Measurements from ENCODE around the gene CRYBB3. TPM values are rescaled to one million over a fixed set of nuclear protein-coding genes. Genes with fewer than 3 reads are reported as not detected.

CRYBB3 gene
- total and polyA plus RNA-seq, 10 of the 15 experiments (the other 5 are each of a cell fraction or from before 2014, with no cell fraction given): 0.26 TPM; not detected in 9

- no peak for TF ChIP-seq NKRF (conservative IDR thresholded peaks at IDR 0.05)
- no peak for TF ChIP-seq TAF1 (IDR thresholded peaks at IDR 0.05; ENCODE audit: borderline replicate concordance, low read depth, low read length)
- TF ChIP-seq BACH1 (IDR thresholded peaks at IDR 0.05; ENCODE audit: borderline replicate concordance): no peak
- no peak for TF ChIP-seq TCF3 (IDR thresholded peaks at IDR 0.05; ENCODE audit: borderline replicate concordance, insufficient read depth, low read depth, low read length)
- no peak for TF ChIP-seq SKIL (IDR thresholded peaks at IDR 0.05; ENCODE audit: low read depth, poor library complexity, severe bottlenecking)
- no peak for TF ChIP-seq ZZZ3 (IDR thresholded peaks at IDR 0.05; ENCODE audit: control insufficient read depth, insufficient read length, low read depth)
- no peak for TF ChIP-seq HSF1 (IDR thresholded peaks at IDR 0.05; ENCODE audit: low read depth, low read length)
- no peak for TF ChIP-seq CREM (IDR thresholded peaks at IDR 0.05; ENCODE audit: low read depth)
- TF ChIP-seq NR2F1 (conservative IDR thresholded peaks at IDR 0.05): no peak
Measured at GRCh38 chr22:25206998-25207397, 7.3 kb downstream of the CRYBB3 start (continued).

All from GM12878 (cell line).